ENCODE results near the gene RALGDS.

- TF ChIP-seq CTCF (IDR thresholded peaks at IDR 0.05) (no peak), POLR2A (IDR thresholded peaks at IDR 0.05) (no peak)
These were observed 19.6 kb upstream of the RALGDS start for GRCh38 chr9:133140606-133141005.
